Activated CD4-positive, alpha-beta T cell treated with anti-CD3 and anti-CD28 coated beads for 4 hours (primary cell): ENCODE measurements around the gene HOXD3.

ENCODE experiments used
- DNase-seq, 2 donors: peaks; one replicate each; pipeline ENCODE4 v3.0.0-alpha.2; 2020

HOXD3 gene

GRCh38 chr2:176184749-176185148 lies 27.6 kb downstream of the HOXD3 start:
- no peak for DNase-seq

- no peak for DNase-seq
Measured at GRCh38 chr2:176186024-176186423, 28.9 kb downstream of the HOXD3 start.

- no peak for DNase-seq
Measured at GRCh38 chr2:176187200-176187898, 30.2 kb downstream of the HOXD3 start.

- DNase-seq: no peak
Measured at GRCh38 chr2:176187899-176188773, 31.0 kb downstream of the HOXD3 start, which contains the start of gene HOXD1. HOXD1 (plus strand) TSS chr2:176188668; CDS start chr2:176188802, 134 bp downstream.

- no peak for DNase-seq
Measured at GRCh38 chr2:176188774-176189680, 31.9 kb downstream of the HOXD3 start.

GRCh38 chr2:176189681-176190641 lies 32.9 kb downstream of the HOXD3 start:
- DNase-seq: no peak

- no peak for DNase-seq
Measured at GRCh38 chr2:176192351-176192750, 35.2 kb downstream of the HOXD3 start.

GRCh38 chr2:176193048-176193447 lies 35.9 kb downstream of the HOXD3 start:
- DNase-seq: no peak

- DNase-seq: no peak
Measured at GRCh38 chr2:176199902-176200301, 42.8 kb downstream of the HOXD3 start.

- DNase-seq: no peak
Measured at GRCh38 chr2:176200971-176201370, 43.9 kb downstream of the HOXD3 start.

- DNase-seq: no peak
Measured at GRCh38 chr2:176202491-176202890, 45.4 kb downstream of the HOXD3 start.

GRCh38 chr2:176205126-176205525 lies 48.0 kb downstream of the HOXD3 start:
- no peak for DNase-seq

- DNase-seq: no peak
Measured at GRCh38 chr2:176206136-176206535, 49.0 kb downstream of the HOXD3 start.

GRCh38 chr2:176206682-176207081 lies 49.6 kb downstream of the HOXD3 start:
- DNase-seq: no peak

GRCh38 chr2:176211110-176211509 lies 54.0 kb downstream of the HOXD3 start:
- no peak for DNase-seq

GRCh38 chr2:176212276-176212675 lies 55.2 kb downstream of the HOXD3 start:
- no peak for DNase-seq

GRCh38 chr2:176213406-176213805 lies 56.3 kb downstream of the HOXD3 start:
- DNase-seq: no peak
